Stimulated activated CD8-positive, alpha-beta memory T cell treated with anti-CD3 and anti-CD28 coated beads, Interleukin-12 subunit alpha, Interleukin-12 subunit beta, amount 100 ng/mL, for 24 hours (primary cell): ENCODE results near the gene TMEM263.

ENCODE experiments used
- DNase-seq: peaks from one replicate; pipeline ENCODE4 v3.0.0-alpha.2; 2020; ENCODE audit errors: extremely low read depth

The TMEM263 gene

DNA sequence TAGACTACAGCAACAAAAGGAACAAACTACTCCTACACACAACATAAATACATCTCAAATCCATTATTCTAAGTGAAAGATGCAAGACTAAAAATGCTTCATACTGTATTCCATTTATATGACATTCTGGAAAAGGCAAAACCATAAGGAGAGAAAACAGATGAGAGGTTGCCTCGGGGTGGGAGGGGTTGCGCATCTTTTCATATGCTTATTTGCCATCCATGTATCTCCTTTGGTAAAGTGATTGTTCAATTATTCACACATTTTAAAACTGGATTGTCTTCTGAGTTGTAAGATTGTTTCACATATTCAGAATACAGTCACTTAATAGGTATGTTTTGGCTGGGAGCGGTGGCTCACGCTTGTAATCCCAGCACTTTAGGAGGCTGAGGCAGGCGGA, 5.1 kb upstream of the TMEM263 start:
- no peak for DNase-seq

DNA sequence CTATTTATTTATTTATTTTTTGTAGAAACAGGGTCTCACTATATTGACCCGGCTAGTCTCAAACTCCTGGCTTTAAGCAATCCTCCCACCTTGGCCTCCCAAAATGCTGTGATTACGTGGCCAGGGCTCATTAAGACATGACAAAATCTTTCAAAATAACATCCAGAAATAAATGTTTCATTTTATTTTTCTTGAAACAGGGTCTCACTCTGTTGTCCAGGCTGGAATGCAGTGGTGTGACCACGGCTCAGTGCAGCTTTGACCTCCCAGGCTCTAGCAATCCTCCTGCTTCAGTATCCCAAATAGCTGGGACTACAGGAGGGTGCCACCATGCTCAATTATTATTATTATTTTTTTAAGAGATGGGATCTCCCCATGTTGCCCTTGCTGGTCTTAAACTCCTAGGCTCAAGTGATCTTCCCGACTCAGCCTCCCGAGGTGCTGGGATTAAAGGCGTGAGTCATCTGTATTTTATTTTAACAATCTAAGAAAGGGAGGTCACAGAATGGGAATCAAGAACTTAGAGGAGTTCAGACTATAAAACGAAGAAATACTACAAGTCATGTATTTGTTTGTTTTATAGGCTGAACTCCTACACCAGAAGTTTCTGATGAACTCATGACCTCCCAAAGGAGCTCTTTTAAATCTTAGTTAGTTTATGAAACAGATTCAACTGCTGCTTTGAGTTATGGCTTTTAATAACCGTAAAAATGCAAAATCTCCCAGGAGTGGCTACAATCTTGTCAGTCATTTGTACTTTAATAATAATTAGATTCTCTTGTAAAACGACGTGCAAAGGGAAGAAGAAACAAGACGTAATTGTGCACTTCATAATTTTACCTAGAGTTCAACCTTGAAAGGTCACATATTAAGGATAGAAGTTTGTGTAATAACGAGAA, 2.1 kb upstream of the TMEM263 start:
- no peak for DNase-seq

DNA sequence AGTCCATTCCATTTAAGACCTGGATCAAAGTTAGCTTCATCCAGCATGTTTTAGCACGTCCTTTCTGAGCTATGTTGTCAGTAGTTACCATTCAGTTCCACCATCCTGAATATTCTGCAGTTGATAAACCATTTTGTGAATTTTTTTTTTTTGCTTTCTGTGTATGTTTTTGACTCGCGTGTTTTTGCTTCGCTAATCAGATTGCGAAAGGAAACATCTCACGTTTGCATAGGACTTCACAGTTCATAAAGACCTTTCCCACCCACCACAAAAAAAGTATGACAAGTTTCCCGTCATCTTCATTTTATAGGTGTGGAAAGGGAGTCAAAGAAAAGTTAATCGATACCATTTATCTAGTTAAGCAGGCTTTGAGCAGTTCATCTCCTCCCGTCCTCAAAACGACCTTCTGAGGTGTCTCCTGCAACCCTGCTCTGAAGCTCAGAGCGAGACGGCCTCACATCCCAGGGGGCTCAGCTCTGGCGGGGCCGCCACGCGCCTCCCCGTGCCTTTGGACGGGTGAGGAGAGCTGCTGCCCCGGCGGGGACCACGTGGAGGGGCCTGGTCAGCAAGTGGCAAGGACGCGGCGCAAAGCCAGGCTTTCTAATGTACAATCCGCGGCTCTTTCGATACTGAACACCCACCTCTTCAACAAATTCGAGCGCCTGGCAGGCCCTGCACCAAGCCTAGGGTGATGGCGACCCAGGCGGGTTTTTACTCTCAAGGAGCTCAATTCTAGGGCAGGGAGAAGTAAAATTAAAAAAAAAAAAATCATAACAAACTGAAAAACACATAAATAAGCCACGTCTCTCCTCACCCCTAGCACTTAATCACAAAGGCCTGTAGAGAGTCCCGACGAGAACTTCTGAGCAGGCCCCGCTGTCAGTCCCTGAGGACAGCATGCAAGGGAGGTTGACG, 988 bp upstream of the TMEM263 start:
- DNase-seq = no peak

DNA sequence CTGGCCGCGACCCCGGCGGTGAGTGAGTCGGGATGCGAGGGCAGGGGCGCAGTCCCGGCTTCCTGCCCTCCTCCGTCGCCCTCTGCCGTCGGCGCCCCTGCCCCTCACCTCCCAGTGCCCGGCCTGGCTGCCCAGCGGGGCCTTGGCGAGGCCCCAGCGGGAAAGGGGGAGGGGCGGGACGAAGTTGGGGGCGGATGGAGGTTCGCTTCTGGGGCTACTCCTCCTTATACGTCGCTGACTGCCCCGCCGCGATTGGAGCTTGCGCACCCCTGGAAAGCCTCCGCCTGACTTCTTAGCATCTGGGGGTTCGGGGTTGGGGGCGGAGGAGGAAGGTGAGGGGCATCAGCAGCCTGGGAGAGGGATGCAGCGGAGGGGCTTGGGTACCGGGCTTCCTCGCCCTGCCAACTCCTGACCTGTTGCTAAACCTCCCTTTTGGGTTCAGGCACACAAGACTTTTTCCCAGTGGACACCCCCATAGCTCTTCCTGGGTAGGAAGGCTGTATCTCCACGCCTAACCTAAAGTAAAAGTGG, 406 bp downstream of the TMEM263 start:
- no peak for DNase-seq

DNA sequence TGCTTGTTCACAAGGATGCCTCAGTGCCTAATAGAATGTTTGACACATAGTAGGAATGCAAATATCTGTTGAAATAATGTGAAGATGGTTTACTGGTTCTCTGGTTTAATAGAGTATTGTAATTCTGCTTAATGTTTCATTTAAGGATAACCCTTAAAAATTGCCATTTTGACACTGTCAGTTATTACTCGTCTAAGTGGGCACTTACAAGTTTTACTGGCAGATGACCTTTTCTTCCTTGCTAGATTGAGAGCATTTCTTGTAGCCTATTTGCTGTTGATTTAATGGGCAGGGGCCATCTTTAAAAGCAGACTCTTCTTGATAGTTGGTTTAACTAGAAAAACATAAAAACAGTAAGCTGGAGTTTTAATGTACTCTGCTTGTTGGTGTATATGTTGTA, 1.9 kb downstream of the TMEM263 start:
- DNase-seq = no peak

DNA sequence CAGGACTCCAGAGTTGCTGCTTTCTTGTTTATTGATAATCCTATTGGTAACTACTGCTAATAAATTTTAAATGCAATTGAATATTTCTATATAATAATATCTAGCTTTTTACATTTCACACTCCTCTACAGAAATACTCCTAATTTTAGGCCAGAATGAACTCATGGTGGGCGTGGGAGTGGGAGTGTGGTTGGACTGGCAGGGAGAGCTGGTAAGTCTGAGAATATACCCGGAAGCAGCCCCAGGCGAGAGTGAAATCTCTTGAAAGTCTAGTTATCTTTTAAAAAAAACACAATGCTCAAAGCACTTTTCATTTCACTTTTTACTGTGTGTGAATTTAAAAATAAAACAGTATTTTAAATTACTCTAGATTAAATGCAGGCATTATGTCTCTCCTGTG, 4.7 kb downstream of the TMEM263 start:
- DNase-seq = no peak

DNA sequence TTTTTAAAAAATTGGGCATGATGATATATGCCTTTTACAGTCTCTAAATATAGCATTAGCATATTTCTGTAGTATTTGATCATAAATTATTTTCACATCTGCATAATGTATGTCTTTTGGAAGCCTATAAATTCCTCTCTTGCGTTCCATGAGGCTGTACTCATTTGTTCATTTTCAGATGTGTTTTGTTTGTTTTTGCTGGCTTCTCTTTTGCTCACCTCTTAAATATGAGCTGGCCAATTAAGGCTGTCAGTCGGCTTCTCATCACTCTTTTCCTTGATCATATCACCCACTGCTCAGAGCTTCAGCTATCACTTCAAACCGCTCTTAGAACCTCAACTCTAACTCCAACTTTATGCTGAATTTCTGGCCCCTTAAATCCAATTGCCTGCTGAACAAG, 6.6 kb downstream of the TMEM263 start:
- no peak for DNase-seq

DNA sequence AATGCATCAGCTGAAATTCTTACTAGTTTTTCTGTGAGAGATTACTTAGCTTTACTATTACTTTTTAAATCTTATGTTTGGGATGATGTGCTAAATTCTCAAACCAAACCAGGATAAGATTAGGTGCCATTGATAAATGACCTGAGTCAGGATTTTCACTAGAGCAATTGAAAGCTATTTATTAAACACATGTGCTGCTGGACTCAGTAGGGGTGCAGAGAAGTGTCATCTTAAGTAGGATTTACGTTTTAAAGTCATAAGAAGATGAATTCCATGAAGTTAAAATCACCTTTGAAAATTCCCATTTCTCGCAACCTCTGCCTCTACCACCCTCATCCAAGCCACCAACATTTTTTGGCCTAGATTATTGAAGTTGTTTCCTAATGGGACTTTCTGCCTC, 8.8 kb downstream of the TMEM263 start:
- no peak for DNase-seq

DNA sequence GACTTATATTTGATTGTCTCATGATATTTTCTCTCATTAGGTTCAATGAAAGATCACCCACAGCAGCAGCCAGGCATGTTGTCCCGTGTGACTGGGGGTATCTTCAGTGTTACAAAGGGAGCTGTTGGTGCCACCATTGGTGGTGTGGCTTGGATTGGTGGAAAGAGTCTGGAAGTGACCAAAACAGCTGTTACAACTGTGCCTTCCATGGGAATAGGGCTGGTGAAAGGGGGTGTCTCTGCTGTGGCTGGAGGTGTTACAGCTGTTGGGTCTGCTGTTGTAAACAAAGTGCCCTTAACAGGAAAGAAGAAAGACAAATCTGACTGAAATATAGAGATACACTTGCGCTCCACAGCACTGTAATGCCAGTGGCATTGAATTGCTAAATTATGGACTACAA, 15.4 kb downstream of the TMEM263 start:
- no peak for DNase-seq

DNA sequence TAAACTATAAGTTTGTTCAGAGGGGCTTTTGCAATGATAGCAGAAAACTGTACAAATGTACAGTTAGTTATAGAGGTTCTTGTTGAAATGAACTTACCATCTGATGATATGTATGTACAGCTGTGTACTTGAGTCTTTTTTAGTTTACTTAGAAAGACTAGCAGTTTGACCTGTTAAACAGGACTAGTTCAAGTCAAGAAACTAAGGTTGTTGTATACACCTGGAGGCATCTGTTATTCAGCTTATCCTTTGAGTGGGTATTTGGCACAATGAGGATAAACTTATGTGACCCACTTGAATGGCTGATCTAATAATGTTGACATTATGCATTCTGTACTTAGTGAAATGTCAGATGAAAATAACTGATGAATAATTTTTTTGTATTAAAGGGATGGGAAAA, 17.8 kb downstream of the TMEM263 start:
- DNase-seq = no peak

DNA sequence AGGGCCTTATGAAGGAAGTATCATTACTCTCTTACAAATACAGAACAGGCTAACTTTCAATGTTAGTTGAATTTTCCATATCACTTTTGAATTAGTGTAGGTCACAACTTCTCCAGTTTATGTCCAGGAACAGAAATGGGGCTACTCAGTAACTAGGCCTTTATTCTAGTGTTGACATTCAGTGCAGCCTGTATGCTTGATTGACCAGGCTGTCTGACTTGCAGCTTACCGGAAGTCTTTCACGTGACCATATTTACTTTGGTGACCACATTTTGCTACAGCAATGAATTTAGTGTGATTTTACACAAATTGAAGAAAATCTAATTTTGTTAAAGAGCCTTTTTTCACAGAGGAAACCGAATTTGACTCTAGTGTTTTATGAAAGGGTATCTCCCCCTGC, 18.8 kb downstream of the TMEM263 start:
- DNase-seq = no peak

DNA sequence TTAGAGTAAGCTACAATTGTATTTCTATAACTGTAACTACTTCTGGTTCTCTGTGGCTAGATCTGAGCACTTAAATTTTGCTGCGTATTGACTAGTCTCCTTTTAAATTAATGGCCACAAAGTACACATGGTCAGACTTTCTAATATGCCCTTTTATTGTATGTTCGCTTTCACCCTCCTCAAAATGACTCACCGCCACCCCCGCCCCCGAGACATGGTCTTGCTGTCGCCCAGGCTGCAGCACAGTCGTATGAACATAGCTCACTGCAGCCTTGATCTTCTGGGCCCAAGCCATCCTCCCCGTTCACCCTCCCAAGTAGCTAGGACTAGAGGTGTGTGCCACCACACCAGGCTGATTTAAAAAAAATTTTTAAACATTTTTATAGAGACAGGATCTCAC, 19.4 kb downstream of the TMEM263 start:
- DNase-seq = no peak

DNA sequence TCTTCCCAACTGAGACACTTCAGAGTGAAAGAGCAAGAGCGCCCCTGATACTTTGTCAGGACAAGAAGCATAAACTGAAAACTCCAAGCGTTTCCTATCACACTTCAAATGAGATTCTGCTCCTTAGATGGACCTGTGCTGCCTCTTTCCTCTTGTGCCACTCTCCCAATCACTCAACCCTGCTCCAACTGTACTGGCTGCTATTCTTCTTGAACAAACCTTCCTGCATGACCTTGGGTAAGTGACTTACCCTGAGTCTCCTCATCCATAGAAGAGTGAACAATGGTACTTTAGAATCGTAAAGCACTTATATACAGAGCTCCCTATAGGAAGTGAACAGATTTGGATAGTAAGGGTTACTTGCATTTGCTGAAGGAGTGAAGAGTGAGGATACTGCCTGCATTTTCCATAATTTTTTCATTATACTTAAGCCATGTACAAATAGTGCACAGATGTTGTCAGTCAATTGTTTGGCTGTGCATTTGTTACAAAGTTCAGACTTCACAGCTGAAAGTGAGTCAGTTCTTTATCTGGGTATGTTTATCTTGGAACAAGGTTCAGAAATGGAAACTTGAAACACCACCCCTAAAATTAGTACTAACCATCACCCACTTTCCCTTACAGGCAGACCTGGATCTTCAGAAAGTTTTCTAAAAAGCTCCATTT, 20.4 kb downstream of the TMEM263 start:
- DNase-seq = no peak

DNA sequence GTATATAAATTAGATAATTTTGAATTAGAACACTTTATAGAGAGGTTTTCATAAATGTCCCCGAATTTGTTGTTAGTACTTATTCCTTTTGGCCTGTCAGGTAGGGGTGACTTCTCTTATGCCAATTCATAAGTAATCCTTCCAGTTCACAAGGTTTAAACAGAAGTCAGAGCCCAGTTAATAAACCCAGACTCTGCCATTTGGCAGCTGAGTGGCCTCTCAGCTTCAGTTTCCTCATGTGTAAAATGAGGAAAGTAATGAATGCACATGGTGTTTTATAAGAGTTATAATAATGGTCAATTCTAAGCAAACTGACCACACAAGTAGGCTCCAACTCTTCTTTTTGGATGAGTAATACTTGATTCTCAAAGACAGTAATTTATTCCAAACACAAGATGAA, 21.0 kb downstream of the TMEM263 start:
- no peak for DNase-seq

DNA sequence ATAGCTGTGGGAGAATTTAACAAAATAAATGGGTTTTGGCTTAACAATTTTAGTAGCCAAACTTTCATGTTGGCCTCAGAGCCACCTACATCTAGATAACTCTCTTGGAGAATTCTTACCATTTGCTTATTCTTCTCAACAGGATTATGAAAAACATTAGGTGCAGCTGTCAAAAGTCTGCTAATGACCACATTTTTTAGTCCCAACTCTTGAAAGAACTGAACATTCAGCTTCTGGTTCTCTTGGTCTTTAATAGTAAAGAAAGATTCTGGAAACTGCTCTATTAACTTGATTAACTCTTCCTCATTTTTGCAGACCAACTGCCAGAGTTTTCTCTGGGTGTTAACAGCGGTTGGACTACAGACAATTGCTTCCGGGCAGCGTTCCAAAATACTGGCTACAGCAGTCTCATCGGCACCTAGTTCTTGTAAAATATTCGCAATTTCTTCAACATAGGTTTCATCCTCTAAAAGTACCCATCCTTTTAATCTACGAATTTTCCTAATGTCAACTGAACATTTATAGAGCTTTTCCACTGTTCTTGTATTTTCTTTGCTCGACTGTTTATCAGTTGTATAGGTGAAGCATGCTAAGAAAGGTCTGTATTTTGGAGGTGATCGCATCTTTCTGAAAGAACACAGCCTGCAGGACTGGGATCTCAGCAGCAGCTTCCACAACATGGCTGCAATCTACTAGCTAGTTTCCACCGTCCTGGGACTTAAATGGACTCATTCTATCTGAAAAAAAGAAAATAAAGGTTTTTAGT, 22.5 kb downstream of the TMEM263 start:
- no peak for DNase-seq

DNA sequence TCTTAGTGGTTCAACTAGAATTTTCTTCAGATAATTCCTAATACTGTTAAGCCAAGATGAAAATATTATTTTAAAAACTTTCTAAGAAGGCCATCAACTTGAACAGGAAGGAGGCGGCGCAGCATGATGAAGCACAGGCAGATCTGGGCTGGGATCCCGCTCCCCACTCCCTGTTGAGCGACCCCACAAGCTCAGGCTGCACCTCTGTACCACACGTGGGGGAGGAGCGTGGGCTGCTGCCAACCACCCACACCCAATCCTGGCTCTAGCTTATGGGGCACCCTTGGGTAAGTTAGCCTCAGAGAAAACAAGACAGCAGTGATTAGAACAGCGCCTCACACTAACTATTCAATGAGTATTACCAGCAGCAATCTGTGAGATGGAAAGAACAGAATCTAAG, 25.2 kb downstream of the TMEM263 start:
- DNase-seq = no peak

DNA sequence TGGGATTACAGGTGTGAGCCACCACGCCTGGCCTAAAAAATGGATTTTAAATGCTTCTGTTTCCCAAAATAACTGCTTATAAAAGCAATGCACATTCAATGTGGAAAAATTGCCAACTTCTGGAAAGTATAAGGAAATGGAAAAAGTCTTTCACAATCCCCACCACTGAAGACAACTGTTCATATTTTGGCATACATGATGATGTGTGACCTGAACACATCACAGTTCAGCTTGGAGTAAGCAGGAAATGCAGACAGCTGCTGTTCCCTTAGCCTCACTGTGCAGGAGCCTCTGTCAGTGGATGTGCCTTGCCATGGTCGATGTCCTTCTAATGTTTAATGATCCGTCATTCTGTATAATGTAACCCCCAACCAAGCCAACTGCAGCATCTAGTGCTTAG, 26.1 kb downstream of the TMEM263 start:
- DNase-seq = no peak

DNA sequence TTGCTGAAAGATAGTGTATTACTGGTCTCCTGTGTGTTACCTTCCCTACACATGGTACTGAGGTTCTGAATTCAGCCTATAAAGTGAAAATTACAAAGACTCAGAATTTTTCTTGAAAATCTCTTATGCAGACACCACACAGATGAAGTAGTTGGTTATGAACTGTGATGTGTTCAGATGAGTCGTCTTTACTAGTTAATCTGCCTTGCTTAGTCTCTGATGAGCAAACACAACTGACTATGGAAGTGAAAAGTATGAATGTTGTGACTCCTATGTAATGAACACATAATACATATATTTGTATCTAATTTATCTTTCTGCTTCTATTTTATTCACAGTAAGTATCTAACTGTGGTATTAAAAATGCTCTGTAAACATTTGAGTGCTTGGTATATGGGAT, 26.5 kb downstream of the TMEM263 start:
- DNase-seq = no peak

DNA sequence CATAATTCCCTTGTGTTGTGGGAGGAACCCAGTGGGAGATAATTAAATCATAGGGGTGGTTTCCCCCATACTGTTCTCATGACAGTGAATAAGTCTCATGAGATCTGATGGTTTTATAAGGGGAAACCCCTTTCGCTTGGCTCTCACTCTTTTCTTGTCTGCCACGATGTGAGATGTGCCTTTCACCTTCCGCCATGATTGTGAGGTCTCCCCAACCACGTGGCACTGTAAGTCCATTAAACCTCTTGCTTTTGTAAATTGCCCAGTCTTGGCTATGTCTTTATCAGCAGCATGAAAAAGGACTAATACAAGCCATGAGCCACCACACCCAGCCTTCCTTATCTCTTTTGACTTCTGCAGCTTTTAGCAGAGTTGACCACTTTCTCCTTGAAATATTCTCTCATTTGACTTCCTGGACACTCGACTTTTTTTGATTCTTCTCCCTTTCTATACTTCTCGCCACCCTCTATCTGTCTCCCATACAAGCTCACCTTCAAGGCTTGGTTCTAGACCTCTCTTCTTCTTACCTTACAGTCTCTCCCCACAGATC, 29.0 kb downstream of the TMEM263 start:
- no peak for DNase-seq

DNA sequence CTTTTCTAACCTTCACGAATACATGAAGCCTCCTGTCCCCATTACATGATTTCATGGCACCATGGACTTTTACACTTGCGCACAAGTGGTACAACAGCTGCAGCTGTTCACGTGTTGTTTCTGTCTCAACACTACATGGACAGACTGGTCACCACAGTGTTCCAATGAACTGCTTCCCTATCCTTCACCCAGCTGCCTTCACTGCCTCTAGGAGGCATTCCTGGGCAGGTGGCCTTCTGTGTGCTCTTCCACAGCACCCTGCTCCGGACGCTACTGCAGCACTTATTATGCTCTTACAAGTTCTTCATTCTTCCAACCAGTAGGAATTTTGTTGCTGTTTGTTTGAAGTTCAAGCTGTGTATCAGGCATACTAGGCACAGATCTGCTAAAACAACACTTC, 29.8 kb downstream of the TMEM263 start:
- no peak for DNase-seq

DNA sequence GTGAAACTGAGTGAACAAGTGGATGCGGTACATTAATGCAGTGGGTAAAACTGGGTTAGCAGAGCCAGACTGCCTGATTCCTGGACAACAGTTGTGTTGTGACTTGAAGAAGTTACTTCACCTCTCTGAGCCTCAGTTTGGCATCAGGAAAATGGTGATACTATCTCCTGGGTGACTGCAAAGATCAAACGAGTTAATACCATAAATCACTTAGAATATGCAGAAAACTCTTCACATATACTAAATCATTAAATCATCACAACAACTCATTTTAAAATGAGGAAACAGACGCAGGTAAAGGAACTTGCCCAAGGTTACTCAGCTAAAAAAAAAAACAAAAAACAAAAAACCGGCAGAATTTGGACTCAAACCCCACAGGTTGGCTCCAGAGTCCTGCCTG, 30.4 kb downstream of the TMEM263 start:
- DNase-seq = no peak
